Measurements from ENCODE around the gene GABRB1.

GRCh38 chr4:47187608-47188007 is 156.2 kb downstream of the GABRB1 start:
- no peak for TF ChIP-seq POLR2A (IDR thresholded peaks at IDR 0.05)
- no peak for TF ChIP-seq CTCF (IDR thresholded peaks at IDR 0.05)
